ENCODE measurements around the gene POLE. TPM values are rescaled to one million over a fixed set of nuclear protein-coding genes. Genes with fewer than 3 reads are reported as not detected.

Gene POLE
- total and polyA plus RNA-seq, 2 experiments from 2014 or later, result 26.6 to 34.2 TPM

- Histone ChIP-seq H2AFZ (no peak overlapping the region), H3K9me3 (ENCODE audit: low read depth) (no peaks in the 10 kb centered on the region), H3K9me2 (replicated peaks; ENCODE audit: insufficient read depth) (no peaks in the 10 kb centered on the region), H3K4me1 (ENCODE audit: insufficient read depth) (no peaks in the 10 kb centered on the region), H3K4me3 (no peak overlapping the region), H4K20me1 (ENCODE audit: insufficient read depth, poor library complexity, severe bottlenecking) (peaks cover 8% of the 10 kb centered on the region), H3K79me2 (no peaks in the 10 kb centered on the region), H3K4me2 (no peak overlapping the region), H3K27me3 (peaks cover 12% of the 10 kb centered on the region), H3K27ac (no peak overlapping the region), H3K36me3 (replicated peaks; ENCODE audit: insufficient read depth, low read depth) (no peaks in the 10 kb centered on the region)
- no peak for TF ChIP-seq EZH2phosphoT487 (IDR thresholded peaks at IDR 0.05; ENCODE audit: low read depth, severe bottlenecking, unreplicated experiment)
- TF ChIP-seq, protein P1, sequence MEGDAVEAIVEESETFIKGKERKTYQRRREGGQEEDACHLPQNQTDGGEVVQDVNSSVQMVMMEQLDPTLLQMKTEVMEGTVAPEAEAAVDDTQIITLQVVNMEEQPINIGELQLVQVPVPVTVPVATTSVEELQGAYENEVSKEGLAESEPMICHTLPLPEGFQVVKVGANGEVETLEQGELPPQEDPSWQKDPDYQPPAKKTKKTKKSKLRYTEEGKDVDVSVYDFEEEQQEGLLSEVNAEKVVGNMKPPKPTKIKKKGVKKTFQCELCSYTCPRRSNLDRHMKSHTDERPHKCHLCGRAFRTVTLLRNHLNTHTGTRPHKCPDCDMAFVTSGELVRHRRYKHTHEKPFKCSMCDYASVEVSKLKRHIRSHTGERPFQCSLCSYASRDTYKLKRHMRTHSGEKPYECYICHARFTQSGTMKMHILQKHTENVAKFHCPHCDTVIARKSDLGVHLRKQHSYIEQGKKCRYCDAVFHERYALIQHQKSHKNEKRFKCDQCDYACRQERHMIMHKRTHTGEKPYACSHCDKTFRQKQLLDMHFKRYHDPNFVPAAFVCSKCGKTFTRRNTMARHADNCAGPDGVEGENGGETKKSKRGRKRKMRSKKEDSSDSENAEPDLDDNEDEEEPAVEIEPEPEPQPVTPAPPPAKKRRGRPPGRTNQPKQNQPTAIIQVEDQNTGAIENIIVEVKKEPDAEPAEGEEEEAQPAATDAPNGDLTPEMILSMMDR (IDR thresholded peaks at IDR 0.05; ENCODE audit: poor library complexity), result no peak
- no peak for TF ChIP-seq EZH2 (IDR thresholded peaks at IDR 0.05; ENCODE audit: borderline replicate concordance)
- no peak for DNase-seq (ENCODE audit: low spot score)
- WGBS (ENCODE audit: low lambda C conversion rate, missing lambda C conversion rate), result 0% methylated on average over 2 of the region's 50 CpGs
Observed at GRCh38 chr12:132583411-132583710, 103.8 kb downstream of the POLE start.

- Histone ChIP-seq H3K9me3 (ENCODE audit: low read depth) (no peaks in the 10 kb centered on the region), H3K4me3 (no peak overlapping the region), H3K27ac (no peak overlapping the region), H3K9me2 (replicated peaks; ENCODE audit: insufficient read depth) (no peaks in the 10 kb centered on the region), H3K79me2 (no peaks in the 10 kb centered on the region), H3K36me3 (replicated peaks; ENCODE audit: insufficient read depth, low read depth) (no peaks in the 10 kb centered on the region), H4K20me1 (ENCODE audit: insufficient read depth, poor library complexity, severe bottlenecking) (peaks cover 8% of the 10 kb centered on the region), H3K27me3 (peaks cover 12% of the 10 kb centered on the region), H3K4me1 (ENCODE audit: insufficient read depth) (no peaks in the 10 kb centered on the region), H2AFZ (no peak overlapping the region), H3K4me2 (peak overlapping the region; percentile 29)
- 43% methylated on average over 49 of the region's 89 CpGs for WGBS (ENCODE audit: low lambda C conversion rate, missing lambda C conversion rate)
- TF ChIP-seq, protein P1 (IDR thresholded peaks at IDR 0.05; ENCODE audit: poor library complexity), result no peak
- peak; percentile 70 for TF ChIP-seq EZH2 (IDR thresholded peaks at IDR 0.05; ENCODE audit: borderline replicate concordance)
- no peak for TF ChIP-seq EZH2phosphoT487 (IDR thresholded peaks at IDR 0.05; ENCODE audit: low read depth, severe bottlenecking, unreplicated experiment)
- no peak for DNase-seq (ENCODE audit: low spot score)
Observed at GRCh38 chr12:132582582-132583410, 104.3 kb downstream of the POLE start.

DNA sequence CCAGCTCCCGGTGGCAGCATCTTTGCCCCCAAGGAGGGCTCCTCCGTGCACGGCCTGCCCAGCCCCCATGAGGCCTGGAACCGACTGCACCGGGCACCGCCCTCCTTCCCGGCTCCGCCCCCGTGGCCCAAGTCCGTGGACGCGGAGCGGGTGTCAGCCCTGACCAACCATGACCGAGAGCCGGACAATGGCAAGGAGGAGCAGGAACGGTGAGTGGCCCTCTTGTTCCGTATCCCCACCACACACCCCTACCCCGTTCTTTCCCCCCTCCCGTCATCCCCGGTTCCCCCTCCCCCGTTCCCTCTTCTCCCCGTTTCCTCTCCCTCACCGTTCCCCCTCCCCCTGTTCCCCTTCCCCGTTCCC, 105.1 kb downstream of the POLE start:
- H3K4me3 ChIP-seq, result no peak overlapping the region
- no peaks in the 10 kb centered on the region for H3K4me1 ChIP-seq (ENCODE audit: insufficient read depth)
- H3K27me3 ChIP-seq, result peaks cover 12% of the 10 kb centered on the region
- H3K9me3 ChIP-seq (ENCODE audit: low read depth), result no peaks in the 10 kb centered on the region
- no peak overlapping the region for H3K27ac ChIP-seq
- TF ChIP-seq EZH2phosphoT487 (IDR thresholded peaks at IDR 0.05; ENCODE audit: low read depth, severe bottlenecking, unreplicated experiment) (no peak), EZH2 (IDR thresholded peaks at IDR 0.05; ENCODE audit: borderline replicate concordance) (no peak)
- TF ChIP-seq, protein P1 (IDR thresholded peaks at IDR 0.05; ENCODE audit: poor library complexity), result no peak
- H4K20me1 ChIP-seq (ENCODE audit: insufficient read depth, poor library complexity, severe bottlenecking), result peaks cover 8% of the 10 kb centered on the region
- DNase-seq (ENCODE audit: low spot score), result no peak
- H3K9me2 ChIP-seq (replicated peaks; ENCODE audit: insufficient read depth), result no peaks in the 10 kb centered on the region
- no peaks in the 10 kb centered on the region for H3K79me2 ChIP-seq
- H2AFZ ChIP-seq, result no peak overlapping the region
- WGBS (ENCODE audit: low lambda C conversion rate, missing lambda C conversion rate), result 29% methylated on average over 2 of the region's 24 CpGs
- H3K36me3 ChIP-seq (replicated peaks; ENCODE audit: insufficient read depth, low read depth), result no peaks in the 10 kb centered on the region
- no peak overlapping the region for H3K4me2 ChIP-seq

Measured in hepatocyte (in vitro differentiated cells).